ENCODE data around the gene GSN. TPM values are rescaled to one million over a fixed set of nuclear protein-coding genes. Genes with fewer than 3 reads are reported as not detected.

The GSN gene
- total RNA-seq, 4 donors from 2014 or later, result 3,140 to 6,734 (median 4,294) TPM

GRCh38 chr9:121301881-121302286 is 33.9 kb downstream of the GSN start:
- DNase-seq (ENCODE audit: low spot score) (no peak), ATAC-seq (ENCODE audit: low FRiP score) (no peak)
- no peak for TF ChIP-seq CTCF (IDR thresholded peaks at IDR 0.05)

DNA sequence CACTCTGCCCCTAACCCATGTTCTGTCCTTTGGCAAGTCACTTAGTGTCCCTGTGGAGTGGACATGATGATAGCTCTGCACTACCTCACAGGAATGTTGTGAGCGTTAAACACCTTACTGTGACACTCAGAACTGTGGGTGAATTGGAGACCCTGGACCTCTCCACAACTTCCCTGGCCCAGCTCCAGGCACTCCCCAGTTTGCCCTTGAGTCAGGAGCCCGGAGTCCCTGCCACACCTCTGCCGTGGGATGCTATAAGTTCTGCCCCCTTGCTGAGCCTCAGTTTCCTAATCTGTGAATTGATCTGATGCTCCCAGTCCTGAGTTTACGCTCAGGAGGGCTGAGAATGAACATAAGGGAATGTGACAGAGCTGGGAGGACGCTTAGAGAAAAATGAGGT is 34.4 kb downstream of the GSN start:
- ATAC-seq (ENCODE audit: low FRiP score) (no peak), DNase-seq (ENCODE audit: low spot score) (no peak)
- no peak for TF ChIP-seq CTCF (IDR thresholded peaks at IDR 0.05)

GRCh38 chr9:121302786-121303185 is 34.8 kb downstream of the GSN start:
- no peak for ATAC-seq (ENCODE audit: low FRiP score)
- no peak for TF ChIP-seq CTCF (IDR thresholded peaks at IDR 0.05)
- no peak for DNase-seq (ENCODE audit: low spot score)

DNA sequence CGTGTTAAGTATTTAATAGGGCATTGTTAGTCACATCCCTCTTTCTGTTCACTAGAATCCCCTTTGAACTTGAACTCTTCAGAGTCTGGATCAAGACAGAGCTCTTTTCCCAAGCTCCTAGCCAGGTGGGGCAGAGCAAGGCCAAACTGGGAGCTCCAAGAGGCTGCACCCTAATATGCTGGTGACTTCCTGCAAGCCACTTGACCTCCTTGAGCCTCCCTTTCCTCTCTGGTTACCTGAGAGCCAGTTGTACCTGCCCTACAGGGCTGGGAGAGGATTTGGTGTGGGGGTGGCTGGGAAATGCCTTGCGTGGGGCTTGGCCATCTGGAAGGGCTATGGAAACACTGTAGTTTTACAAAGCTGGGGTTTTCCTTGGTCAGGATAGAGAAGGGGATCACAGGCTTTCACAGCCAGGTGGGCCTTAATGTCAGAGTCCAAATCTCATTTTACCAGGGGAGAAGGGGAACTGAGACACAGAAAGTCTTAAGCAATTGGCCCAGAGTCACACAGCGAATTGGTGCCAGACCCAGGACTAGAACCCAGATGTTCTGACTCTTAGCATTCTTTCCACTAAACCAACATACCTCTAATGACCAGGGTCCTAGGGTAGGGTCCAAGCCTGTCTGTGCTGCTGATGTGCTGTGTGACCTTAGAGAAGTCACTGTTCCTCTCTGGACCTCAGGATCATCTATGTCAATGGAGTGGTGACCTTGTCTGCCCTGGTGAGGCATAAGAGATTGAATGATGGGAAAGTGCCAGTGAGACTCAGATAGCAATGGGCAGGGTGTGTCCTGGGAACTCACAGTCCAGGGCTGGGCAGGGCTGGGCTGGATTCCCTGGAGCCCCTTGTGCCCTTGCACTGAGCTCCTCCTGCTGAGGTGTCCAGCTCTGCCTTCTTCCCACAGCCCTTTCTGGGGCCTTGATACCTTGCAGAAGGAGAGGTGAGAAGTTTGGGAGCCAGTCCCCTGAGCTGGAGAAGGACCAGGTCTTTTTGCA is 35.8 kb downstream of the GSN start:
- DNase-seq (ENCODE audit: low spot score) (no peak), ATAC-seq (ENCODE audit: low FRiP score) (no peak)
- TF ChIP-seq CTCF (IDR thresholded peaks at IDR 0.05), result no peak

DNA sequence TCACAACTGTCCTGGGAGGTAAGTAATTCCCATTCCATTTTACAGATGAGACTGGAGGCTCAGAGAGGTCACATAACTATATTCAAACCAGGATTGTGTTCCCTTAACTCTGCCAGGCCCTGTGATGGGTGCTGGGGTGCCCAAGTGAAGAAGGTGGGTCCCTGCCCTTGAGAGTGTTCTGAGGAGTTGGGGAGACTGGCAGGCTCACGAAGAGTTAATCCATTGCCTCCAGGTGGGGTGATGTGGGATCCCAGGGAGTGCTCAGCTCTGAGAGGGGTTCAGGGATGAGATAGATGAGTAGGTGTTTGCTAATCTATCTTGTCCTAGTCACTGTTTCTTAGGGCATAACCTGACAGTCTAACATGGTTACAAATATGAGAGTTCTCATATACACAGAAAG is 36.7 kb downstream of the GSN start:
- DNase-seq (ENCODE audit: low spot score), result no peak
- no peak for TF ChIP-seq CTCF (IDR thresholded peaks at IDR 0.05)
- no peak for ATAC-seq (ENCODE audit: low FRiP score)

DNA sequence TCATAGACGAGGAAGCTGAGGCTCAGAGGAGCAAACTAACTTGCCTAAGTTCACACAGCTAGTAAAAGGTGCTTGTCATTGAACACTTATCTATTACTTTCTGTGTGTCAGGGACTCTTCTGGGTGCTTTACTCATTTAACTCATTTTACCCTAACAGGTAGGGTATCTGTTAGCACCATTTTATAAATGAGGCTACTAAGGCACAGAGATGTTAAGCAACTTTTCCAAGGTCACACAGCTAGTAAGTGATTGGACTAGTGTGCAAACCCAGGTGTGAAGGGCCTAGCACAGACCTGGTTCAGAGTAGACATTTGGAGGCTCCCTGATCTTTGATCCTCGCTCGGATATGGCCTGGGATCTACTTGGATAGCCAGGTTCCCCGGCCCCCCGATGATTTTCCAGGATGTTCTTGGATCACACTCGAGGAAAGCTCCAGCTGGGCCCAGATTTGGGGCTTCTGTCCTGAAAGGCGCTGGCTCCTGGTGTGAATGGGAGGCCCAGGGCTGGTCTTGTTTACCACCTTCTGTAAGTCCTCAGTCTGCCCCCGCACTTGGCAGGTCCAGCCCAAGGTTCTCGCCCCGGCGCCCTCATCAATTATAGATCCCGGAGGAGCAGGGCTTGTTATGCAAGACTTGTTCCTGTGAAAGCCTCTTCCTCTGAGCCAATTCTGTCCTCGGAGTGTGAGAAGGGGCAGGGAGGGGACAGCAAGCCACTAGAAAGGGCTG is 37.5 kb downstream of the GSN start:
- peak; percentile 53 for ATAC-seq (ENCODE audit: low FRiP score)
- no peak for TF ChIP-seq CTCF (IDR thresholded peaks at IDR 0.05)
- DNase-seq (ENCODE audit: low spot score), result peak; percentile 61
